ENCODE data around the gene PET117.

- TF ChIP-seq, protein P1, sequence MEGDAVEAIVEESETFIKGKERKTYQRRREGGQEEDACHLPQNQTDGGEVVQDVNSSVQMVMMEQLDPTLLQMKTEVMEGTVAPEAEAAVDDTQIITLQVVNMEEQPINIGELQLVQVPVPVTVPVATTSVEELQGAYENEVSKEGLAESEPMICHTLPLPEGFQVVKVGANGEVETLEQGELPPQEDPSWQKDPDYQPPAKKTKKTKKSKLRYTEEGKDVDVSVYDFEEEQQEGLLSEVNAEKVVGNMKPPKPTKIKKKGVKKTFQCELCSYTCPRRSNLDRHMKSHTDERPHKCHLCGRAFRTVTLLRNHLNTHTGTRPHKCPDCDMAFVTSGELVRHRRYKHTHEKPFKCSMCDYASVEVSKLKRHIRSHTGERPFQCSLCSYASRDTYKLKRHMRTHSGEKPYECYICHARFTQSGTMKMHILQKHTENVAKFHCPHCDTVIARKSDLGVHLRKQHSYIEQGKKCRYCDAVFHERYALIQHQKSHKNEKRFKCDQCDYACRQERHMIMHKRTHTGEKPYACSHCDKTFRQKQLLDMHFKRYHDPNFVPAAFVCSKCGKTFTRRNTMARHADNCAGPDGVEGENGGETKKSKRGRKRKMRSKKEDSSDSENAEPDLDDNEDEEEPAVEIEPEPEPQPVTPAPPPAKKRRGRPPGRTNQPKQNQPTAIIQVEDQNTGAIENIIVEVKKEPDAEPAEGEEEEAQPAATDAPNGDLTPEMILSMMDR (IDR thresholded peaks at IDR 0.05), result no peak
- TF ChIP-seq EZH2 (IDR thresholded peaks at IDR 0.05), result no peak
- no peak for TF ChIP-seq EZH2phosphoT487 (IDR thresholded peaks at IDR 0.05)
Measured at GRCh38 chr20:18166241-18166881, 28.7 kb downstream of the PET117 start.
